Activated naive CD8-positive, alpha-beta T cell treated with anti-CD3 and anti-CD28 coated beads, Interleukin-2, amount 50 U/mL, for 24 hours (primary cell): ENCODE data around the gene NOTCH2.

Experiments used
- ATAC-seq: fragments of 150-1000 bp; cut with Tn5 transposase; one replicate; pipeline ENCODE4 v1.10.0; 2021
- DNase-seq: peaks from one replicate; pipeline ENCODE4 v3.0.0; 2021
- H3K27ac Mint-ChIP-seq: one replicate; pipeline ENCODE4 v1.8.0; 2021; ENCODE audit warnings: mild to moderate bottlenecking, mixed read lengths
- H3K27me3 Mint-ChIP-seq: one replicate; pipeline ENCODE4 v1.8.0; 2021; ENCODE audit warnings: mixed read lengths
- H3K36me3 Mint-ChIP-seq: one replicate; pipeline ENCODE4 v1.8.0; 2021; ENCODE audit warnings: low read depth, mixed read lengths
- H3K4me1 Mint-ChIP-seq: one replicate; pipeline ENCODE4 v1.8.0; 2021; ENCODE audit warnings: mixed read lengths
- H3K4me3 Mint-ChIP-seq: one replicate; pipeline ENCODE4 v1.8.0; 2021; ENCODE audit warnings: mild to moderate bottlenecking, moderate library complexity, mixed read lengths
- H3K9me3 Mint-ChIP-seq: one replicate; pipeline ENCODE4 v1.8.0; 2021; ENCODE audit warnings: mixed read lengths

Gene NOTCH2

GRCh38 chr1:119920104-119920968 is 149.1 kb downstream of the NOTCH2 start:
- Mint-ChIP-seq H3K4me1 (no peaks in the 10 kb centered on the region), H3K36me3 (peaks cover 60% of the 10 kb centered on the region), H3K4me3 (no peak overlapping the region), H3K9me3 (no peaks in the 10 kb centered on the region), H3K27me3 (no peaks in the 10 kb centered on the region), H3K27ac (peak overlapping the region; percentile 37)
- no peak for ATAC-seq
- DNase-seq: no peak

- no peaks in the 10 kb centered on the region for H3K9me3 Mint-ChIP-seq
- DNase-seq: no peak
- H3K27ac Mint-ChIP-seq: no peak overlapping the region
- ATAC-seq: no peak
- H3K27me3 Mint-ChIP-seq: no peaks in the 10 kb centered on the region
- H3K36me3 Mint-ChIP-seq: peaks cover 59% of the 10 kb centered on the region
- no peaks in the 10 kb centered on the region for H3K4me1 Mint-ChIP-seq
- no peak overlapping the region for H3K4me3 Mint-ChIP-seq
These were observed 150.2 kb downstream of the NOTCH2 start for GRCh38 chr1:119919241-119919640.

DNA sequence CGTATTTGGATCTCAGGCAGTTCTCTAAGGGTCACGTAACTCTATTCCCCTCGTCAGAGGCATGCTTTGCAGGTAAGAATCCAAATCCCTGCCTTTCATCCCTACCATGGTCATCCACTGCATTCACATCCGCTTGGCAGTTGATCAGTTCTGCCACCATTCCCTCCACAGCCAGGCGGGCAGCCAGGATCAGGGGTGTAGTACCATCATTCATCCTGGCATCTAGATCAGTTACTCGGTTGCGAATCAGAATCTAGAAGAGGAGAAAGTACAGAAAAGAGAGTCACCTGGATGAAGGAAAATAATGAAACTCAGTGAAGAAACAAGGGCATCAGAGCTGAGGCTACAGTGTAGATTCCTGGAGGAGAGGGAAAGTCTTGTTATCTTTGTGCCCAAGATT is 151.2 kb downstream of the NOTCH2 start:
- Mint-ChIP-seq H3K4me3 (no peak overlapping the region), H3K9me3 (no peaks in the 10 kb centered on the region), H3K27me3 (no peaks in the 10 kb centered on the region), H3K4me1 (no peaks in the 10 kb centered on the region), H3K36me3 (peaks cover 54% of the 10 kb centered on the region), H3K27ac (no peak overlapping the region)
- DNase-seq (no peak), ATAC-seq (no peak)

DNA sequence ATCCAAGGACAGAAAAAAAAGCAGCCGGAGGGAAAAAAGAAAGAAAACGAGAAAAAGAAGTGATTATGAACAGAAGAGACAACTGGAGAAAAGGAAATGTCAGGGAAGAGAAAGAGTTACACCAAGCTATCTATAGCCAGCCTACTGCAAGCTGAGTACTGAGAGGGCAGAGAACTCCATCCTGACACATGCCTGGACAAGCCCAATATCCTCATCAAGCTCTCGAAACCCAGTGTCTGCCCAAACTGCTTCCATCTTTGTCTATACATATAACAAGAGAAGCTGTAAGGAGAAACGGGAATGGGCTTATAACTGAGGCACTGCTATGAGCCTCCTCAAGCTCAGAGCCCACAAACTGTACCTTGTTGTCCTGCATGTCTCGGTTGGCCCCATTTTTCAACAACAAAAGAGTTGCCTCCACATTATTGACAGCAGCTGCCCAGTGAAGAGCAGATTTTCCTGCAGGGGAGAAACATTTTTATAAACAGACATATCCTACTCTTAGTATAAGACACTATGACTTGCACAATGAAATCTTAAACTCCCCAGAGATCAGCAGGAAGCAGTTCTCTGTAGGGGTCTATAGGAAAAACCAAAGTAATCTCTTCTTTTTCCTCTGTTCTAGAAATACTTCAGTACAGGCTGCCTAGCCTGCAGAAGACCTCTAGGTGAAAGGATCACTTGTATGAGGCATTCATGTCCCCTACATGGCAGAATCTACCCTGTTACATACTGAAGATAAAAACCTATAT is 152.0 kb downstream of the NOTCH2 start:
- no peak for DNase-seq
- no peak for ATAC-seq
- H3K27ac Mint-ChIP-seq: no peak overlapping the region
- H3K4me1 Mint-ChIP-seq: no peaks in the 10 kb centered on the region
- no peaks in the 10 kb centered on the region for H3K27me3 Mint-ChIP-seq
- H3K9me3 Mint-ChIP-seq: no peaks in the 10 kb centered on the region
- H3K4me3 Mint-ChIP-seq: no peak overlapping the region
- H3K36me3 Mint-ChIP-seq: peaks cover 54% of the 10 kb centered on the region

DNA sequence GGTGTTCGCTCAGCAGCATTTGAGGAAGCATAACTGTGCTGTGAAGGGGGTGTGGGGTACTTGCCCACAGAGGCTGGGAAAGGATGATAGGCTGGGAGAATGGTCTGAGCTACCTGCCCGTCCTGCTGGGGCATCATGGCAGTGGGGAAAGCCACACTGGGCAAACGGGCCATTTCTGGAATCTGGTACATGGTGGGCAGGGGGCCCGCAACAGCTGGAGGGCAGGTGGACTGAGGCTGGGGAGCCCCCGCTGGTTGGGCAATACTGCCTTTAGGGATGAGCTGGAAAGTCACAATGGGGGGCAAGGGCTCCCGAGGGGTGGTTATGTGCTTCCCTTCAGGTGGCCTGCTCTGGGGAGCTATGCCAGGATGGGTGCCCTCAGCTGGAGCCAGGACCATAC is 153.9 kb downstream of the NOTCH2 start:
- no peak for DNase-seq
- no peaks in the 10 kb centered on the region for H3K9me3 Mint-ChIP-seq
- H3K4me3 Mint-ChIP-seq: no peak overlapping the region
- no peak overlapping the region for H3K27ac Mint-ChIP-seq
- peaks cover 46% of the 10 kb centered on the region for H3K36me3 Mint-ChIP-seq
- ATAC-seq: no peak
- H3K27me3 Mint-ChIP-seq: no peaks in the 10 kb centered on the region
- no peaks in the 10 kb centered on the region for H3K4me1 Mint-ChIP-seq

DNA sequence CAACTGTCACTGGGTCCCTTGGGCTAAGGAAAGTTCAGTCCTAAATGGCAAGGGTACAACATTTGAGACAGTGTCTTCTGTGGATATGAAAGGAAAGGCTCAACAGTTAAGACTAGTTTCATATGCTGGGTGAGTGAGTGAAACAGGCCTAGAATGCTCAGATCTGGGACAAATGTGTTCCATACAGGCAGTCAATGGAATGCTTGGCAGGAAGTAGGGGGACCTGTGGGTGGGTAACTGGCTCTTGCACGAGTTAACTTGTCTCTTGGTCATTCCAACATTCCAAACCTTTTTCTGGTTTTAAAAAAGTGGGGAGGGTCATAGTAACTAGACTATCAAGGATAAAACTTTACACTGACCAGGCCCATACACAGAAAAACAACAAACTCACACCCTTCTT is 155.4 kb downstream of the NOTCH2 start:
- Mint-ChIP-seq H3K36me3 (peaks cover 40% of the 10 kb centered on the region), H3K27me3 (no peaks in the 10 kb centered on the region), H3K27ac (no peak overlapping the region), H3K4me3 (no peak overlapping the region), H3K4me1 (no peaks in the 10 kb centered on the region), H3K9me3 (no peaks in the 10 kb centered on the region)
- DNase-seq (no peak), ATAC-seq (no peak)

GRCh38 chr1:119912963-119913362 is 156.5 kb downstream of the NOTCH2 start:
- H3K36me3 Mint-ChIP-seq: peaks cover 32% of the 10 kb centered on the region
- H3K4me3 Mint-ChIP-seq: no peak overlapping the region
- no peaks in the 10 kb centered on the region for H3K9me3 Mint-ChIP-seq
- no peaks in the 10 kb centered on the region for H3K4me1 Mint-ChIP-seq
- no peak overlapping the region for H3K27ac Mint-ChIP-seq
- ATAC-seq: no peak
- H3K27me3 Mint-ChIP-seq: no peaks in the 10 kb centered on the region
- DNase-seq: no peak

DNA sequence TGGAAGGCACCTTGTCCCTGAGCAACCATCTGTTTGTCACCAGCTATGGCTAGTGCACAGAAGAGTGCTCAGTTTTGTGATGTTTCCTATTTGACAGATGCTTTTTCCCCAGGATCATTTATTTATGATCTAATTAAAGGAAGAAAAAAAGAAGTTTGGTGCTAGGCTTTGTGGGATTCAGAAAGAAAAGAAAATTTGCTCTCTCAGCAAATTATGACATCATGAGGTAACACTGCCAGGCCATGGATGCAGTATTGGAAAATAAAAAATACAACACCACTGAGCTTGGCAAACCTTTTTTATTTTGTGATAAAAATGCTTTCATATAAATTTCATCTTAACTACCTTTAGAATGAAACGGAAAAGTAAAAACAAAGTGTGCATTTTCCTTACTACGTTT is 157.7 kb downstream of the NOTCH2 start:
- no peak overlapping the region for H3K27ac Mint-ChIP-seq
- H3K27me3 Mint-ChIP-seq: no peaks in the 10 kb centered on the region
- H3K4me1 Mint-ChIP-seq: no peaks in the 10 kb centered on the region
- no peak overlapping the region for H3K4me3 Mint-ChIP-seq
- DNase-seq (no peak), ATAC-seq (no peak)
- peaks cover 28% of the 10 kb centered on the region for H3K36me3 Mint-ChIP-seq
- no peaks in the 10 kb centered on the region for H3K9me3 Mint-ChIP-seq

GRCh38 chr1:119910618-119911017 is 158.8 kb downstream of the NOTCH2 start:
- ATAC-seq: no peak
- no peak overlapping the region for H3K27ac Mint-ChIP-seq
- H3K9me3 Mint-ChIP-seq: peaks cover 5% of the 10 kb centered on the region
- H3K4me3 Mint-ChIP-seq: no peak overlapping the region
- H3K4me1 Mint-ChIP-seq: no peaks in the 10 kb centered on the region
- H3K36me3 Mint-ChIP-seq: peaks cover 18% of the 10 kb centered on the region
- no peaks in the 10 kb centered on the region for H3K27me3 Mint-ChIP-seq
- no peak for DNase-seq

GRCh38 chr1:119909890-119910596 is 159.4 kb downstream of the NOTCH2 start:
- ATAC-seq (no peak), DNase-seq (no peak)
- no peak overlapping the region for H3K4me3 Mint-ChIP-seq
- H3K27ac Mint-ChIP-seq: no peak overlapping the region
- peaks cover 11% of the 10 kb centered on the region for H3K9me3 Mint-ChIP-seq
- H3K4me1 Mint-ChIP-seq: no peaks in the 10 kb centered on the region
- no peaks in the 10 kb centered on the region for H3K27me3 Mint-ChIP-seq
- peaks cover 13% of the 10 kb centered on the region for H3K36me3 Mint-ChIP-seq

DNA sequence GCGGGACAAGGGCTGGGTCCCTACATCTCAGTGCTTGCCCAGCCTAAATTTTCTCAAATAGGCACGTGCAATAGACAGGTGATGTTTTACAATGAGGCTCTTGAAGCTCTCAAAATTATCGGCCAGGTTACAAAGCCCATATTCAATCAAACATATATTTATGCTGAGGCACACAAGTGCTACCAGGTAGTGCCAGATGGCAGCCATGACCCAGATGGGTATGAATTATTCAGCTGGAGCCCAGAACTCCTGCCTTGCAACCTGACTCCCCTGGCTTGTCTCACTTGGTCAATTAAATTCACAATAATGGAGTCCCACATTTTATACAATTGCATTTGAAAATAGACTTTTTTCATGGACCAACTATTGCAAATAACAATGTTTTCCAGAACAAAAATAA is 160.8 kb downstream of the NOTCH2 start:
- Mint-ChIP-seq H3K27ac (no peak overlapping the region), H3K4me3 (no peak overlapping the region), H3K27me3 (no peaks in the 10 kb centered on the region), H3K9me3 (peaks cover 16% of the 10 kb centered on the region), H3K36me3 (peaks cover 9% of the 10 kb centered on the region), H3K4me1 (no peaks in the 10 kb centered on the region)
- no peak for DNase-seq
- ATAC-seq: no peak

DNA sequence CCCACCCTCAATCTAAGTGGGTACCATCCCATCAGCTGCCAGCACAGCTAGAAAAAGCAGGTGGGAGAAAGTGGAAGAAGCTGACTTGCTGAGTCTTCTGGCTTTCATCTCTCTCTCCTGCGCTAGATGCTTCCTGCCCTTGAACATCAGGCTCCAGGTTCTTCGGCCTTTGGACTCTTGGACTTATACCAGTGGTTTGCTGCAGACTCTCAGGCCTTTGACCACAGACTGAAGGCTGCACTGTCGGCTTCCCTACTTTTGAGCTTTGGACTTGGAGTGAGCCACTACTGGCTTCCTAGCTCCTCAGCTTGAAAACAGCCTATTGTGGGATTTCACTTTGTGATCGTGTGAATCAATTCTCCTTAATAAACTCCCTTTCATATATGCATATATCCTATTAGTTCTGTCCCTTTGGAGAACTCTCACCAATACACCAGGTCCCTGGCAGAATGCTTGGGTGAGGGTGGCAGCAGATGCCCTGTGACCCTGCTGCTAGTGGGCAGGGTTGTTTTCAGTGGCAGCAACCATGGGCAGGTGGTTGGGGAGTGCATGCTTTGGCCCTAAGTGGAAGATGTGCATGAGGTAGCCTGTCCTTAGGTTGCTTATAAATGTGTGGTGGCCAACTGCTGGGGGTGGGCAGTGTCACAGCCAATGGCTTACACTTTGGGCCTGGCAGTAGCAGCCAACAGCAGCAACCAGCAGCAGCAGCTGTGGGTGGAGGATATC is 162.4 kb downstream of the NOTCH2 start:
- DNase-seq: no peak
- H3K4me1 Mint-ChIP-seq: no peaks in the 10 kb centered on the region
- no peaks in the 10 kb centered on the region for H3K27me3 Mint-ChIP-seq
- H3K4me3 Mint-ChIP-seq: no peak overlapping the region
- no peaks in the 10 kb centered on the region for H3K36me3 Mint-ChIP-seq
- no peak overlapping the region for H3K27ac Mint-ChIP-seq
- no peak for ATAC-seq
- H3K9me3 Mint-ChIP-seq: peaks cover 16% of the 10 kb centered on the region

DNA sequence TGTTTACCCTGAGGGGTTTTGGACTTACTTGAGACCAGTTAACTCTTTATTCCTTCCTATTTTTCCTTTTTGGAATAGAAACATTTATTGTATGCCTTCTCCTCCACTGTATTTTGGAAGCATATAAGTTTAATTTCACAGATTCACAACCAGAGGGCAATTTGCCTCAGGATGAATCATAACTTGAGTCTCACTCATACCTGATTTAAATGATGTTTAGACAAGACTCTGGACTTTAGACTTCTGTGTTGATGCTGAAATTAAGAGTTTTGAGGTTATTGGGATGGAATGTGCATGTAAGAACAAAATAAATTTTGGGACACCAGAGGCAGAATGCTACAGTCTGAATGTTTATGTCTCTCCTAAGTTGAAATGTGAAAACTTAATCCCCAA is 166.0 kb downstream of the NOTCH2 start:
- H3K4me3 Mint-ChIP-seq: no peak overlapping the region
- DNase-seq: no peak
- no peak for ATAC-seq
- no peak overlapping the region for H3K27ac Mint-ChIP-seq
- H3K9me3 Mint-ChIP-seq: peaks cover 16% of the 10 kb centered on the region
- H3K27me3 Mint-ChIP-seq: no peaks in the 10 kb centered on the region
- no peaks in the 10 kb centered on the region for H3K36me3 Mint-ChIP-seq
- H3K4me1 Mint-ChIP-seq: no peaks in the 10 kb centered on the region

- Mint-ChIP-seq H3K9me3 (peaks cover 16% of the 10 kb centered on the region), H3K27ac (no peak overlapping the region), H3K27me3 (no peaks in the 10 kb centered on the region), H3K4me3 (no peak overlapping the region), H3K36me3 (no peaks in the 10 kb centered on the region), H3K4me1 (no peaks in the 10 kb centered on the region)
- no peak for DNase-seq
- no peak for ATAC-seq
These were observed 166.6 kb downstream of the NOTCH2 start for GRCh38 chr1:119902775-119903442.
